Peyer's patch (tissue), 4 donors: ENCODE data around the gene LAMC3. TPM values are rescaled to one million over a fixed set of nuclear protein-coding genes. Genes with fewer than 3 reads are reported as not detected.

Source experiments
- DNase-seq, 3 donors: peaks; one replicate each; pipeline ENCODE4 v3.0.0-alpha.2; 2017 to 2019
- H3K27ac ChIP-seq, 4 donors: fragments of 200-600 bp; sonication (generic); one replicate each; pipeline ENCODE4 v1.5.1; 2016 to 2019
- H3K27me3 ChIP-seq, 2 donors: fragments of 200-600 bp; sonication (generic); one replicate each; pipeline ENCODE4 v1.5.1; 2019
- H3K36me3 ChIP-seq, 3 donors: fragments of 200-600 bp; sonication (generic); one replicate each; pipeline ENCODE4 v1.5.1; 2016 to 2019
- H3K4me1 ChIP-seq, 4 donors: fragments of 200-600 bp; sonication (generic); one replicate each; pipeline ENCODE4 v1.5.1; 2016 to 2019
- H3K4me3 ChIP-seq, 4 donors: fragments of 200-600 bp; sonication (generic); 1 replicate in 3 of 4; 2 replicates in 1 of 4; pipeline ENCODE4 v1.5.1; 2016 to 2019; ENCODE audit warnings: mild to moderate bottlenecking in 1 of 4
- H3K9me3 ChIP-seq, 4 donors: fragments of 200-600 bp; sonication (generic); one replicate each; pipeline ENCODE4 v1.5.1; 2016 to 2019; ENCODE audit warnings: mild to moderate bottlenecking in 1 of 4
- POLR2A ChIP-seq, 2 donors: fragments of 450-650 bp; IDR thresholded peaks; one replicate each; pipeline ENCODE4 v1.5.1; 2017; ENCODE audit warnings: antibody characterized with exemption in 2 of 2, mild to moderate bottlenecking in 2 of 2, moderate library complexity in 2 of 2
- total RNA-seq, 4 donors: library from RNA; depleted of rRNA; stranded (reverse); fragments of >200 nt; gene quantifications; one replicate each; pipeline ENCODE4 v1.1.0, GENCODE V29; 2016
- TF ChIP-seq, protein P1 (sequence below), 6 experiments: fragments of 450-650 bp in 4 of 6; fragments of 200-600 bp in 2 of 6; sonication (generic) in 1 of 6; IDR thresholded peaks; one replicate each; pipeline ENCODE4 v1.5.1; 2017 to 2019; ENCODE audit warnings: antibody characterized with exemption in 6 of 6, mild to moderate bottlenecking in 3 of 6, moderate library complexity in 1 of 6

The LAMC3 gene
- total RNA-seq, 4 donors from 2014 or later = 1.6 to 4.1 (median 3.9) TPM; not detected in 1

DNA sequence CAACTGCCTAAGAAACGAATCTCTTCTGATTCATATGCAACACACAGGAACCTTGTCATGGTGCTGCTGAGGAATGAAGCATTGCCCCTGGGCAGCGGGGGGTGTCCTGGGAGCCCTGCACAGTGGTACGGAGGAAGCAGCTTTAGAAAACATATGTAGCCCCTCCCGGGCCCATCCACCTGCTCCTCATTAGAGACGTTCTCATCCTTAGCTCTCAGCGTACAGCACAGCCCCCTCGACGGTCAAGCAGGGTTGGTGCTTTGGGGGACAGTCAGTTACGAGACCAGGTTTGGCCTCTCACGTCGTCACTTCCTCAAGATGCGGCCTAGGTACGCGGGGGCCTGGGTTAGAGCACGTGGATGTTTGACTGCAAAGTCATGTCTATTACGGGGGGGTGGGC, 28.4 kb upstream of the LAMC3 start:
- no peak for TF ChIP-seq POLR2A (IDR thresholded peaks at IDR 0.05)
- TF ChIP-seq, protein P1, sequence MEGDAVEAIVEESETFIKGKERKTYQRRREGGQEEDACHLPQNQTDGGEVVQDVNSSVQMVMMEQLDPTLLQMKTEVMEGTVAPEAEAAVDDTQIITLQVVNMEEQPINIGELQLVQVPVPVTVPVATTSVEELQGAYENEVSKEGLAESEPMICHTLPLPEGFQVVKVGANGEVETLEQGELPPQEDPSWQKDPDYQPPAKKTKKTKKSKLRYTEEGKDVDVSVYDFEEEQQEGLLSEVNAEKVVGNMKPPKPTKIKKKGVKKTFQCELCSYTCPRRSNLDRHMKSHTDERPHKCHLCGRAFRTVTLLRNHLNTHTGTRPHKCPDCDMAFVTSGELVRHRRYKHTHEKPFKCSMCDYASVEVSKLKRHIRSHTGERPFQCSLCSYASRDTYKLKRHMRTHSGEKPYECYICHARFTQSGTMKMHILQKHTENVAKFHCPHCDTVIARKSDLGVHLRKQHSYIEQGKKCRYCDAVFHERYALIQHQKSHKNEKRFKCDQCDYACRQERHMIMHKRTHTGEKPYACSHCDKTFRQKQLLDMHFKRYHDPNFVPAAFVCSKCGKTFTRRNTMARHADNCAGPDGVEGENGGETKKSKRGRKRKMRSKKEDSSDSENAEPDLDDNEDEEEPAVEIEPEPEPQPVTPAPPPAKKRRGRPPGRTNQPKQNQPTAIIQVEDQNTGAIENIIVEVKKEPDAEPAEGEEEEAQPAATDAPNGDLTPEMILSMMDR (IDR thresholded peaks at IDR 0.05) = no peak
- Histone ChIP-seq H3K4me3 (no peak overlapping the region), H3K4me1 (no peaks in the 10 kb centered on the region), H3K36me3 (no peaks in the 10 kb centered on the region), H3K9me3 (no peaks in the 10 kb centered on the region), H3K27me3 (no peaks in the 10 kb centered on the region), H3K27ac (no peak overlapping the region)
- DNase-seq = no peak

DNA sequence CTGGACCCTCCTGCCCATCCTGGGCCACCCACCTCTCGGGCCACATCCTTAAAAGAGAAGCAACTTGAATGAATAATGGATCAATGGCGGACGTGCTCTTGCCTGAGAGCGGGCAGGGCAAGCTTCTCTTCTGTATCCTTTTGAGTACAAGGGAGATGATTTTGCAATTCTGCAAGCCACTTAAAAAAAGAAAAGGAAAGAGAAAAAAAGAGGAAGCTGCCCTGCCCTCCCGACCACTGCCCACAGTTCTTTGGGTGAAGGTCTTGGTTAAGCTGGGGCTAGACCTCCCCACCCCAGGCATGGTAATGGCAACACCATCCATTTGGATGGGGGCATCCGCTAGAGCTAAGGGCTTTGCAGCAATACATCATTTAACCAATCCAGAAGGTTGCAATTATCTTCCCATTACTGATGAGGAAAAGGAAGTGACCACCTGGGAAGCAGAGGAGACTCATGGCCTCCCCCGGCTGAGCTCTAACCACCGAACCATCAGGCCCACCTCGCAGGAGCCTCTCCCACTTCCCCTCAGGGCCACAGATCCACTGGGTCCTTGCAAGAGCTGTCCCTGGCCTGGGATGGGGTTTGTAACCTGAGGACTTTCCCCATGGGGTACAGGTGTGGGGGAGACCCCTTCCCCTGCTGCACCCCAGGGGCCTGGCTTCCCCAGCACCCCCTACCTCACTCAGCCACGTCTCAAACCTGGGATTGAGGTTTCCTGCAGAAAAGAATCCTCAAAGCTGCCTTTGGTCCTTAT, 27.8 kb upstream of the LAMC3 start:
- no peak overlapping the region for H3K4me3 ChIP-seq
- TF ChIP-seq, protein P1 (IDR thresholded peaks at IDR 0.05) = no peak
- no peak for TF ChIP-seq POLR2A (IDR thresholded peaks at IDR 0.05)
- no peak for DNase-seq

DNA sequence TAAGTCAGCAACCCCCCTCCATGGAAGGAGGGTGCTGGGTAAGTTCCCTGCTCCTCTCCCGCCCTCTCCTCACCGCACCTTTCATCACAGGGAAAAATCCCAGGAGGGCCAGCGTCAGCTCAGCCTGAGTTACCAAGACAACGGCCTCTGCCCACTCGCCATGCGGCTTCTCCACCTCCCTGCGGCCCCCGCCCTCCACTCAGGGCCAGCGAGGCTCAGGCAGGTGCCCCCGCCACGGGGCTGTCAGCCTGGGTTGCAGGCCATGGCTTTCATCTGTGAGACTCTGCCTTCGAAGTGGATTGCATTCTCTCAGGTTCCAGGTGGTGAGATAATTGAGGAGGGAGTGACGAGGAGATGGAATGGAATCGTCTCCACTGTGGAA, 27.2 kb upstream of the LAMC3 start:
- Histone ChIP-seq H3K4me1 (no peaks in the 10 kb centered on the region), H3K27ac (no peak overlapping the region), H3K27me3 (no peaks in the 10 kb centered on the region), H3K36me3 (no peaks in the 10 kb centered on the region), H3K4me3 (no peak overlapping the region), H3K9me3 (no peaks in the 10 kb centered on the region)
- TF ChIP-seq, protein P1 (IDR thresholded peaks at IDR 0.05) = no peak
- no peak for TF ChIP-seq POLR2A (IDR thresholded peaks at IDR 0.05)
- no peak for DNase-seq

More for the DNA sequence above, 27.8 kb upstream of the LAMC3 start:
- Histone ChIP-seq H3K4me1 (no peaks in the 10 kb centered on the region), H3K9me3 (no peaks in the 10 kb centered on the region), H3K36me3 (no peaks in the 10 kb centered on the region), H3K27ac (no peak overlapping the region), H3K27me3 (no peaks in the 10 kb centered on the region)

DNA sequence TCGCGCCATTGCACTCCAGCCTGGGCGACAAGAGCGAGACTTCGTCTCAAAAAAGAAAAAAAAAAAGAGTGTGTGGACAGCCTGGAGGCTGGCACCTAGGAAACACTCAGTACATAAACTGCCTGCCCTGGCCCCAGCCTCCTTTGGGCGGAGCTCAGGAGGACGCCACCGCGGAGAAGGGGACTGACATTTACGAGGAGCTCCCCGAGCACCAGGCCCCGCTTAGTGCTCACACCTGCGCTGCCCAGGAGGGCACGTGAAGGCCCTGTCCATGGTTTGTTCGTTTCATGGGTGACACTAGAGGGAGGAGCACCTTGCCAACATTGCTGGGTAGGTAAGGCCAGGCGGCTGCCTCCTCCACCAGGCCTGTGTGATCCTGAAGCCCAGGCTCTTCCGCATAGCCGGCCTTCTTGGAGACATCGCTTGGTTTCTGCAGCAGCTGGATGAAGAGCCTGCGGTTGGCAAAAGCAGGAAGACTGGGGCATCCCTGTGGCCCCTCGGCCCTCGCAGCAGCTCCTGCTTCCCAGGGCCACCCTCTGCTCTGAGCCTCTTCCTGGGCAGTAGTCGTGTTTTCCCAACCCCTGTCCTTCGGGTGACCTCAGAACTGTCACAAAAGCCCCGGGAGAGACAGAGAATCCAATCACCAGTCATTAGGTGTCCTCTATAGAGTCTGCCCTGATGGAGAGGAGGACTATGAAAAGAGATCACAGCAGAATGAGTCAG, 26.2 kb upstream of the LAMC3 start:
- Histone ChIP-seq H3K27ac (no peak overlapping the region), H3K36me3 (no peaks in the 10 kb centered on the region), H3K9me3 (no peaks in the 10 kb centered on the region), H3K4me3 (no peak overlapping the region), H3K4me1 (no peaks in the 10 kb centered on the region), H3K27me3 (no peaks in the 10 kb centered on the region)
- TF ChIP-seq POLR2A (IDR thresholded peaks at IDR 0.05) = no peak
- TF ChIP-seq, protein P1 (IDR thresholded peaks at IDR 0.05) = no peak
- DNase-seq = no peak

DNA sequence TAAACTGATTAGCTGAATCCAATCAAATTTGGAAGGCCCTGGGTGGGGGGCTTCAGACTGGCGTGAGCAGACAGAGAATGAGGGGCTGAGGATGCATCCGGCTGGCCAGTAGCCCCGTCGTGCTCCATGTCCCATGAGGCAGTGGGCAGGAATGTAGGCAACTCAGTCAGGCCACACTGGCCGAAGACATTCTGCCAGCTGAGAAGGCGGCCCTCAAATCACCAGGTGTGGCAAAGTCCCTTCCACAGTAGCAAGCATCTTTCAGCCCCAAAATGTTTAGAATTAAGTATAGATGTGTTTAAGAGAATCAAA, 25.7 kb upstream of the LAMC3 start:
- TF ChIP-seq POLR2A (IDR thresholded peaks at IDR 0.05) = no peak
- TF ChIP-seq, protein P1 (IDR thresholded peaks at IDR 0.05) = no peak
- no peak for DNase-seq
- H3K27ac ChIP-seq = no peak overlapping the region
- no peak overlapping the region for H3K4me3 ChIP-seq
- no peaks in the 10 kb centered on the region for H3K4me1 ChIP-seq
- no peaks in the 10 kb centered on the region for H3K9me3 ChIP-seq
- H3K36me3 ChIP-seq = no peaks in the 10 kb centered on the region
- H3K27me3 ChIP-seq = no peaks in the 10 kb centered on the region
